SK-N-SH (cell line): Measurements from ENCODE around the gene ELF4. TPM values are rescaled to one million over a fixed set of nuclear protein-coding genes. Genes with fewer than 3 reads are reported as not detected.

Experiments used
- CTCF ChIA-PET: fragments of 300-600, 350-600 bp; formaldehyde crosslinking; extraction: SDS; loops from one replicate; lab custom pipeline; 2021; lab: Yijun Ruan, JAX
- POLR2A ChIA-PET: fragments of 350-600 bp; sonication (Branson Sonifier 250); formaldehyde crosslinking; extraction: SDS; loops from one replicate; lab custom pipeline; 2020; ENCODE audit warnings: antibody characterized with exemption, inconsistent platforms; lab: Yijun Ruan, JAX
- DNase-seq: peaks from one replicate; pipeline ENCODE4 v3.0.0; 2012
- H2AFZ ChIP-seq: fragments of 200-600 bp; sonication (generic); 2 replicates; pipeline ENCODE4 v1.8.1; 2016; ENCODE audit warnings: antibody characterized with exemption, mild to moderate bottlenecking, low read depth
- H3F3A ChIP-seq: fragments of 200-600 bp; sonication (generic); replicated peaks from 2 replicates; pipeline ENCODE3; 2016; ENCODE audit warnings: antibody characterized with exemption, mild to moderate bottlenecking; ENCODE audit not compliant: insufficient read depth
- H3K27ac ChIP-seq, 2 experiments: fragments of 200-500 bp in 1 of 2; fragments of 200-600 bp in 1 of 2; sonication (Bioruptor generic) in 1 of 2; sonication (generic), shearing (Covaris generic) in 1 of 2; 2 replicates each; pipeline versions ENCODE4 v1.5.1 to v1.6.1; 2014 to 2016; ENCODE audit warnings: low read depth in 2 of 2, inconsistent platforms in 1 of 2, low read length in 1 of 2, mild to moderate bottlenecking in 1 of 2, mixed read lengths in 1 of 2
- H3K27me3 ChIP-seq: fragments of 200-600 bp; sonication (generic), shearing (Covaris generic); 2 replicates; pipeline ENCODE4 v1.6.1; 2016; ENCODE audit warnings: mixed run types; ENCODE audit not compliant: insufficient read depth
- H3K36me3 ChIP-seq, 2 experiments: fragments of 200-500 bp in 1 of 2; fragments of 200-600 bp in 1 of 2; sonication (Bioruptor generic) in 1 of 2; sonication (generic) in 1 of 2; replicated peaks in 1 of 2; 2 replicates each; pipeline versions ENCODE3 to v1.5.1; 2014 to 2016; ENCODE audit warnings: low read length in 1 of 2, mild to moderate bottlenecking in 1 of 2; ENCODE audit not compliant: insufficient read depth in 2 of 2, control insufficient read depth in 1 of 2
- H3K4me1 ChIP-seq, 2 experiments: fragments of 200-500 bp in 1 of 2; fragments of 200-600 bp in 1 of 2; sonication (Bioruptor generic) in 1 of 2; sonication (generic), shearing (Covaris generic) in 1 of 2; 2 replicates each; pipeline versions ENCODE4 v1.5.1 to v1.6.1; 2014 to 2016; ENCODE audit warnings: low read depth in 1 of 2, low read length in 1 of 2, mixed run types in 1 of 2; ENCODE audit not compliant: insufficient read depth in 2 of 2, control insufficient read depth in 1 of 2
- H3K4me2 ChIP-seq: fragments of 200-600 bp; sonication (generic), shearing (Covaris generic); 2 replicates; pipeline ENCODE4 v1.6.1; 2017; ENCODE audit warnings: mixed run types
- H3K4me3 ChIP-seq, 2 experiments: fragments of 200-500 bp in 1 of 2; fragments of 200-600 bp in 1 of 2; sonication (Bioruptor generic) in 1 of 2; sonication (generic), shearing (Covaris generic) in 1 of 2; 2 replicates each; pipeline versions ENCODE4 v1.5.1 to v1.8.1; 2014 to 2016; ENCODE audit warnings: low read depth in 2 of 2, inconsistent platforms in 1 of 2, low read length in 1 of 2, mild to moderate bottlenecking in 1 of 2, mixed read lengths in 1 of 2, moderate library complexity in 1 of 2
- H3K79me2 ChIP-seq: fragments of 200-600 bp; sonication (generic); 2 replicates; pipeline ENCODE4 v1.8.1; 2017; ENCODE audit warnings: mild to moderate bottlenecking; ENCODE audit not compliant: insufficient read depth
- H3K9ac ChIP-seq: fragments of 200-600 bp; sonication (generic); 2 replicates; pipeline ENCODE4 v1.6.1; 2017; ENCODE audit warnings: mixed run types
- H3K9me2 ChIP-seq: fragments of 200-600 bp; sonication (generic); 2 replicates; pipeline ENCODE4 v1.6.1; 2017; ENCODE audit warnings: mixed run types
- H3K9me3 ChIP-seq: fragments of 200-600 bp; sonication (generic); 2 replicates; pipeline ENCODE4 v1.6.1; 2017; ENCODE audit warnings: mixed run types, mild to moderate bottlenecking, moderate library complexity
- H4K20me1 ChIP-seq: fragments of 200-600 bp; sonication (generic); 2 replicates; pipeline ENCODE4 v1.6.1; 2017; ENCODE audit warnings: mild to moderate bottlenecking, mixed run types; ENCODE audit not compliant: insufficient read depth
- CHD2 ChIP-seq: fragments of 150-350 bp; IDR thresholded peaks from 2 replicates; pipeline ENCODE4 v1.6.1; 2018; ENCODE audit warnings: low read length; ENCODE audit not compliant: partially characterized antibody
- CTCF ChIP-seq: fragments of 200-600 bp; sonication (generic); IDR thresholded peaks from 2 replicates; pipeline ENCODE4 v1.6.1; 2017; ENCODE audit warnings: antibody characterized with exemption, mild to moderate bottlenecking, moderate library complexity
- ELF1 ChIP-seq: IDR thresholded peaks from 2 replicates; pipeline ENCODE4 v1.4.0; 2012
- EP300 ChIP-seq, 2 experiments: IDR thresholded peaks; 2 replicates each; pipeline versions ENCODE4 v1.4.0 to v1.6.1; 2012; ENCODE audit warnings: borderline replicate concordance in 1 of 2, low read depth in 1 of 2, low read length in 1 of 2
- EZH2phosphoT487 ChIP-seq: fragments of 200-600 bp; sonication (generic); IDR thresholded peaks from 2 replicates; pipeline ENCODE4 v1.6.1; 2017; ENCODE audit warnings: low read depth, mixed run types, mild to moderate bottlenecking, antibody characterized with exemption, moderate library complexity, borderline replicate concordance
- FOSL2 ChIP-seq: IDR thresholded peaks from 2 replicates; pipeline ENCODE4 v1.4.0; 2012; ENCODE audit warnings: low read depth, mild to moderate bottlenecking, moderate library complexity, borderline replicate concordance
- FOXM1 ChIP-seq: IDR thresholded peaks from 2 replicates; pipeline ENCODE4 v1.4.0; 2012; ENCODE audit warnings: low read depth, mild to moderate bottlenecking
- GABPA ChIP-seq: IDR thresholded peaks from 2 replicates; pipeline ENCODE4 v1.4.0; 2012; ENCODE audit warnings: low read depth, mild to moderate bottlenecking
- IRF3 ChIP-seq: fragments of 150-350 bp; IDR thresholded peaks from 2 replicates; pipeline ENCODE4 v1.6.1; 2016; ENCODE audit warnings: mild to moderate bottlenecking, low read depth, low read length
- JUND ChIP-seq: IDR thresholded peaks from 2 replicates; pipeline ENCODE4 v1.4.0; 2012
- MXI1 ChIP-seq: IDR thresholded peaks from 2 replicates; pipeline ENCODE4 v1.6.1; 2012; ENCODE audit warnings: mild to moderate bottlenecking, low read depth, low read length, improper control_type of control experiment
- NFIC ChIP-seq: IDR thresholded peaks from 2 replicates; pipeline ENCODE4 v1.4.0; 2012; ENCODE audit warnings: borderline replicate concordance
- NRF1 ChIP-seq: IDR thresholded peaks from 2 replicates; pipeline ENCODE4 v1.6.1; 2012; ENCODE audit warnings: low read depth, mild to moderate bottlenecking, low read length
- PBX3 ChIP-seq: IDR thresholded peaks from 2 replicates; pipeline ENCODE4; 2012
- RAD21 ChIP-seq: IDR thresholded peaks from 2 replicates; pipeline ENCODE4 v1.6.1; 2012; ENCODE audit warnings: mild to moderate bottlenecking, low read length
- REST ChIP-seq: IDR thresholded peaks from 2 replicates; pipeline ENCODE4 v1.6.1; 2012; ENCODE audit warnings: mild to moderate bottlenecking, low read depth, low read length, moderate library complexity
- RFX5 ChIP-seq: IDR thresholded peaks from 2 replicates; pipeline ENCODE4 v1.6.1; 2012; ENCODE audit warnings: mild to moderate bottlenecking, improper control_type of control experiment, low read length
- SIN3A ChIP-seq: IDR thresholded peaks from 2 replicates; pipeline ENCODE4 v1.6.1; 2012; ENCODE audit warnings: low read depth, mild to moderate bottlenecking, low read length, moderate library complexity, borderline replicate concordance
- SMC3 ChIP-seq: IDR thresholded peaks from 2 replicates; pipeline ENCODE4 v1.6.1; 2012; ENCODE audit warnings: low read depth, low read length, improper control_type of control experiment
- USF2 ChIP-seq: fragments of 150-350 bp; IDR thresholded peaks from 2 replicates; pipeline ENCODE4 v1.6.1; 2017; ENCODE audit warnings: antibody characterized with exemption, low read length, low read depth, borderline replicate concordance
- YY1 ChIP-seq: IDR thresholded peaks from 2 replicates; pipeline ENCODE4 v1.4.0; 2012; ENCODE audit warnings: low read depth, mild to moderate bottlenecking
- WGBS: methylation state at CpG from one replicate; pipeline ENCODE4 v1.1.6; 2017; ENCODE audit warnings: low lambda C conversion rate; 5-methylcytosine and 5-hydroxymethylcytosine counted together
- polyA plus RNA-seq, 3 experiments: library from polyadenylated mRNA; depleted of rRNA; stranded (reverse); fragments of >200 nt; gene quantifications; 2 replicates each; pipeline ENCODE4 v1.2.3, GENCODE V29; 2012

Gene ELF4
- polyA plus RNA-seq, 1 of the 3 experiments (the other 2 are of a cell fraction): 9.6 TPM

- DNase-seq: no peak
- Histone ChIP-seq H3K9ac (no peak overlapping the region), H3K9me3 (no peaks in the 10 kb centered on the region), H3K9me2 (no peaks in the 10 kb centered on the region), H3K4me1 (no peaks in the 10 kb centered on the region), H3K4me3 (no peak overlapping the region), H4K20me1 (no peaks in the 10 kb centered on the region), H3K4me2 (no peak overlapping the region), H3K27ac (no peak overlapping the region), H3F3A (peaks cover 4% of the 10 kb centered on the region), H3K36me3 (peaks cover 28 to 32% of the 10 kb centered on the region in 2 experiments), H2AFZ (no peak overlapping the region), H3K79me2 (no peaks in the 10 kb centered on the region), H3K27me3 (peaks cover 6% of the 10 kb centered on the region; the same call in 1 of the 2 replicates)
- 44% methylated on average over 8 of the region's 8 CpGs for WGBS
- TF ChIP-seq PBX3: no peak
- TF ChIP-seq FOSL2: no peak
- TF ChIP-seq YY1: no peak
- no peak for TF ChIP-seq SIN3A
- TF ChIP-seq USF2: no peak
- no peak for TF ChIP-seq CHD2
- TF ChIP-seq RFX5: no peak
- no peak for TF ChIP-seq JUND
- POLR2A ChIA-PET: no interaction called here
- CTCF ChIA-PET: no interaction called here
These were observed 60.5 kb downstream of the ELF4 start for GRCh38 chrX:130049821-130050220.

GRCh38 chrX:130048686-130049222 lies 61.5 kb downstream of the ELF4 start:
- Histone ChIP-seq H3K9me3 (no peaks in the 10 kb centered on the region), H3K4me3 (no peak overlapping the region), H3F3A (peaks cover 3% of the 10 kb centered on the region), H3K27me3 (peaks cover 5% of the 10 kb centered on the region; the same call in 1 of the 2 replicates), H3K36me3 (peaks cover 28 to 29% of the 10 kb centered on the region in 2 experiments), H3K9ac (no peak overlapping the region), H3K9me2 (no peaks in the 10 kb centered on the region), H3K27ac (no peak overlapping the region), H3K4me1 (no peaks in the 10 kb centered on the region), H4K20me1 (no peaks in the 10 kb centered on the region), H2AFZ (no peak overlapping the region), H3K79me2 (no peaks in the 10 kb centered on the region), H3K4me2 (no peak overlapping the region)
- 49% methylated on average over 4 of the region's 4 CpGs for WGBS
- no peak for DNase-seq
- CTCF ChIA-PET: interaction anchor here (1.3 to 1.7 kb wide), 2 partner anchors 12 to 31 kb away, joined by 4 to 8 read pairs; no protein-coding TSS in a partner anchor
- POLR2A ChIA-PET: no interaction called here
- TF ChIP-seq FOXM1 (no peak), RAD21 (no peak), GABPA (no peak), NRF1 (no peak), REST (no peak), EP300 (IDR thresholded peaks at IDR 0.05; ENCODE audit: borderline replicate concordance in 1 of 2, low read depth in 1 of 2, low read length in 1 of 2) (no peak), IRF3 (no peak), ELF1 (no peak), SMC3 (no peak), MXI1 (no peak), CHD2 (no peak), NFIC (no peak), EZH2phosphoT487 (no peak), CTCF (no peak)
